GM21717 (cell line): ENCODE results near the gene SLC36A4.
A peak's percentile ranks its signal among the peaks of the same experiment; 100 is the strongest.
"Not testable (repeated sequence)": the region's sequence is repeated elsewhere in the genome, so short reads cannot be mapped to it uniquely, and the experiment has no call there.

ENCODE experiments used
- ATAC-seq: cut with Tn5 transposase; IDR thresholded peaks from one replicate; pipeline ENCODE4 v1.9.1; 2021; ENCODE audit warnings: mild to moderate bottlenecking, moderate library complexity; ENCODE audit not compliant: unreplicated experiment

The SLC36A4 gene

GRCh38 chr11:93194673-93195291, 3.0 kb downstream of the SLC36A4 start:
- ATAC-seq = no peak

GRCh38 chr11:93193731-93194130, 4.1 kb downstream of the SLC36A4 start:
- ATAC-seq = no peak

DNA sequence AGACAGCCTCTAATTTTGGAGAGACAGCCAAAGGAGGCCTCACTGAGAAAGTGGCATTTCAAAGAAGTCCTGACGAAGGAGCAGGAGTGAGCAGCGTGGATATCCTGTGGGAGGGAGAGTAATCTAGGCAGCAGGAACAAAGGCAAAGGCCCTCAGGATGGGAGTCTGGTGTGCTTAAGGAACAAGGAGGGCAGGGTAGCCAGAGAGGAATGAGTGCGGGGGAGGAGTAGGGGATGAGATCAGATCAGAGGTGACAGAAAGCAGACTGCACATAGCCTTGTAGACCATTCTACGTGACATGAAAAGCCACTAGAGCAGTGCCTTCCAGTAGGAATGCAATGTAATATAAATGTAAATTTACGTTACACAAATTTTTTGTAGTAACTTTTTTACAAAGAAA, 5.6 kb downstream of the SLC36A4 start:
- no peak for ATAC-seq

GRCh38 chr11:93189462-93189861, 8.3 kb downstream of the SLC36A4 start:
- no peak for ATAC-seq

DNA sequence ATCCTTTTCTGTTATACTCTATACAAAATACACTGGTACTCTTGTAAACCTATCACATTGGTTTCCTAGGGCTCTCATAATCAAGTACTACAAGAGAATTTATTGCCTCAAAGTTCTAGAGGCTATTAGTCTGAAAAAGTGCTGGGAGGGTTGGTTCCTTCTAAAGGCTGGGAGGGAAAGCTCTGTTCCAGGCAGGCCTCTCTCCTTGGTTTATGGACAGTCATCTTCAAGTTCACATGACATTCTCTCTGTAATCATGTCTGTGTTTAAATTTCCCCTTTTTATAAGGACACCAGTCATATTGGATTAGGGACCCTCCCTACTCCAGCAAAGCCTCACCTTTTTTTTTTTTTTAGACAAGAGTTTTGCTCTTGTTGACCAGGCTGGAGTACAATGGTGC, 9.1 kb downstream of the SLC36A4 start:
- ATAC-seq = no peak

GRCh38 chr11:93187290-93187689, 10.5 kb downstream of the SLC36A4 start:
- ATAC-seq = no peak

- not testable (repeated sequence) for ATAC-seq
Measured at GRCh38 chr11:93177891-93178290, 19.9 kb downstream of the SLC36A4 start.

- ATAC-seq = no peak
Measured at GRCh38 chr11:93169950-93170561, 27.7 kb downstream of the SLC36A4 start.

DNA sequence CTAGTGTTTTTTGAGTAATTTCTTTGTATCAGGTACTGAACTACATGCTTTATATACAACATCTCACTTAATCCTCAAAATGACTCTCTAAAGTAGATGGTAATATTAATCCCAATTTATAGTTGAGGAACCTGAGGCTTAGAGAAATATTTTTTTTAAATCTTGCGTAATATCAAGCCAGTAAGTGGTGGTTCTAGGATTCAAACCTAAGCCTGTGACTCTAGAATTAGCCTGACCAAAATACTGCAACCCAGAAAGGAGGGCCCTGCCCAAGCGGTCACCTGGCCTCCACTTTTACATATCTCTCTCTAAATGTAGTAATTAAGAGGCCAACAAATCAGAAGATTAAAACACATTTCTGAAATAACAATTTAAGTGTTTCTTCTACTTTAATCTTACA, 28.6 kb downstream of the SLC36A4 start:
- ATAC-seq = no peak

GRCh38 chr11:93166862-93167261, 30.9 kb downstream of the SLC36A4 start:
- peak; percentile 60 for ATAC-seq

- ATAC-seq = no peak
Measured at GRCh38 chr11:93166194-93166593, 31.6 kb downstream of the SLC36A4 start.

DNA sequence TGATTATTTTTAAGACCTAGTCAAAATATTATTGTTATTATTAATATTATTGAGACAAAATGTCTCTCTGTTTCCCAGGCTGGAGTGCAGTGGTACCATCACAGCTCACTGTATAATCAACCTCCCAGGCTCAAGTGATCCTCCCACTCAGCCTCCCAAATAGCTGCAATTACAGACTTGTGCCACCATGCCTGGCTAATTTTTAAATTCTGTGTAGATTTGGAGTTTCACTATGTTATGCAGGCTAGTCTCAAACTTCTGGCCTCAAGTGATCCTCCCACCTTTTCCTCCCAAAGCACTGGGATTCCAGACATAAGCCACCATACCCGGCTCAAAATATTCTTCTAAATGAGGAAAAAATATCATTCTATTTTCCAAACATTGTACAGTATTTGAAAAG, 37.0 kb downstream of the SLC36A4 start:
- ATAC-seq = no peak

DNA sequence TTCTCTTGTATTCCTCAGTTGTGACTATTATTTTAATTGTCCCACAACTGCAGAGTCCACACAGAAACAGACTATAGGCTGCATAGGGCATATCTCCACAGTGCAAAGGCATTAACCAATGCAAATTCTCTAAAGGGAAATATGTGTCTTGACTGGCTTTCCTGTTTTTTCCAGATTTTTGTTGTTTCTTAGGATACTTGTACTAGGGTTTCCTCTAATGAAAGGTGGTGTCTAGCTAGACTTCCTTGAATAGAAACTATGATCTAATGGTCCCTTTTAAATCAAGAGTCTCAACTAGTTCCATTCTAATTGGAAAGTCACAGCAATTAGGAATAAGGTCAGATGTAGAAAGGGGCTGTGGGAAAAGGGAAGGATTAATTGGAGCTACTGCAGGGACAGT, 37.6 kb downstream of the SLC36A4 start:
- ATAC-seq = no peak

DNA sequence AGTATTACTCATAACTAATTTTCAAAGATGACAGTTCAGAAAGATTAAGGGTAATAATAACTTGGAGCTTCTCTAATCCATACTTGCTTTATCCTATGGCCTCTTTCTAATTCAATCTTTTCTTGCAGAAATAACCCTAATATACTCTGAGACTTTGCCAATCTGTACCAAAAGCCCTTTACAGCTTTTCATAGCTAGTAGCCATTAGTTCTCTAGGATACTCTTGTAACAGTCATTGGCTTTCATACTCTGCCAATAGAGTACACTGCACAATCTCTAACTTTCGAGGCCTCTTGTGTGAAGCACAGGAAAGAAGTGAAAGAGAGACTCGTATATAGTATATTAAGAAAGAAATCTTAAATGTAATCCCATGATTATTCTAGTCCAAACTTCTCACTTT, 38.1 kb downstream of the SLC36A4 start:
- no peak for ATAC-seq

GRCh38 chr11:93155738-93156137, 42.1 kb downstream of the SLC36A4 start:
- no peak for ATAC-seq

DNA sequence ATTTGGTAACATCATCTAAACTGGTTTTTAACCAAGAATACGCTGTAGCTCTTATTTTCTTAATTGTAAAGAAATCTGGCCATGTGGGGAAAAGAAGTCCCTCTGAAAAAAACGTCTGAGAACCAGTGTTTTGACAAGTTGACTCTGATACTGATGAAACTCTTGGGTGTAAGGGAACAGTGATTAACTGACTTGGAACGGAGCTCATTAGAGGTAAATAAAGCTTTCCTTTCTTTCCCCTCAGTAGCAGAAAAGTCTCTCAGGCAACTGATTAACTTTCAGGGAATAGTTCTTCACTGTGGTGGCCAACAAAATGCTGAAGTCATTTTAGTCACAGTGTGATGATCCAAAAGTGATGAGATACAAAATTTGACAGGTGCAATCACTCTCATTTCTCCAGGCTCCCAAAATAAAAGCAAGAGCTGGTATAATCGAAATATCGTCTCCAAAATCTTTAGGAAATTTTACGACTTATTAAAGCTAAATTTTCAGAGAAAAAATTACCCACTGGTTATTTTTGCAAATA, 52.3 kb downstream of the SLC36A4 start:
- ATAC-seq = no peak

DNA sequence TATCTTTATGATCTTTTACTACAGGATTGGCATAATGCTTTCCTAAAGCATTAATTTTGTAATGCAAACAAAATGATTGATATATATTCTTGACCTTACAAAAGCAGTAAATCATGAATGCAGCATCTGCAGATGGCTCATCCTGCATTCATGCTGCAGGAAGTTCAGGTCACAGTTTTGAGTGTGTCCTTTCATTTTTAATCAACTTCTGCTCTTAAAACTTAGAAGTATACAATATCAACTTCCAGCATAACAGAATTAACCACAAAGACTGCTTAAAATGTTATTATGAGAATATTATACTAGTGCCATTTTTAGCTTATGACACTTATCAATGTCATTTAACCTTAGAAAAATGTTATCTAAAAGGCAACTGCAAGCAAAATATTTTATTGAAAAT, 54.0 kb downstream of the SLC36A4 start:
- no peak for ATAC-seq

- ATAC-seq = no peak
Measured at GRCh38 chr11:93143186-93143585, 54.6 kb downstream of the SLC36A4 start.

DNA sequence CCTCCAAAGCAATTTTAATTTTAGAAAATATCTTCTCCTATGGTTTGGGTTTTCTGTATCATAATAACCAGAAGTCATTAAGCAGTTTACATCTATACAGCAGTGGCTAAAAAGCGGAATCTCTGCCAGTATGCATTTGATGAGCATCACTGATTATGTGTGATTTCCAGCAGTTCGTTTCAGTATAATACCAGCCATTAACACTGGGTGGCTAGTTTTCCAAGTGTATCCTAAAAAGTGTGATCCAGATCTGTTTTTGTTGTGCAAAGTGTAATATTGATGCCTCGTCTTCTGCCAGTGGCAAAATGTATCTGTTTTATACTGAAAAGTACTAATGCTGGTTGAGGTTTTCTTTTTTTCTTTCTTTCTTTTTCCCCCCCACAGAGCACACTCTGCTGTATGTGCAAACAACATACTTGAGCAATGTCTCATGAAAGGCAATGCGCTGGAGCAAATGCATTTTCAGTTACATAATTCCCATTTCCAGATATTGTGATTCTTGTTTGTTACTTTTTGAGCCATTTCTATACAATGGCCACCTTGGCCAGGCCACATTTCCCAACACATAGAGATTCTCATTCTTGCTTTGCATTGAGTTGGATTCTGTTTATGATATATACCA, 64.2 kb downstream of the SLC36A4 start:
- no peak for ATAC-seq

- no peak for ATAC-seq
Measured at GRCh38 chr11:93132836-93133235, 65.0 kb downstream of the SLC36A4 start.

- ATAC-seq = no peak
Measured at GRCh38 chr11:93131709-93132108, 66.1 kb downstream of the SLC36A4 start.

- no peak for ATAC-seq
Measured at GRCh38 chr11:93128574-93128973, 69.2 kb downstream of the SLC36A4 start.
